Spleen (tissue), 7 donors: ENCODE measurements around the gene PM20D2.

Experiments
- CTCF ChIP-seq, 11 experiments: fragments of 200-600 bp in 7 of 11; fragments of 450-650 bp in 4 of 11; sonication (generic) in 4 of 11; IDR thresholded peaks in 8 of 11; conservative IDR thresholded peaks in 3 of 11; 1 replicate in 7 of 11; 2 replicates in 4 of 11; pipeline versions ENCODE4 v1.4.0 to v1.8.0; 2016 to 2021; ENCODE audit warnings: antibody characterized with exemption in 11 of 11, inconsistent platforms in 4 of 11, mild to moderate bottlenecking in 1 of 11
- POLR2A ChIP-seq, 3 donors: fragments of 450-650 bp; IDR thresholded peaks; one replicate each; pipeline ENCODE4 v1.5.1; 2017; ENCODE audit warnings: antibody characterized with exemption in 3 of 3, mild to moderate bottlenecking in 1 of 3
- POLR2AphosphoS5 ChIP-seq, 3 donors: sonication (generic); formaldehyde crosslinking; IDR thresholded peaks; one replicate each; pipeline ENCODE4 v1.5.1; 2017; ENCODE audit warnings: antibody characterized with exemption in 3 of 3
- donor health status: DM: no; HTN: no; CAD: no; lungs with moderate emphysema.
- donor health status: DM: no; HTN: no; CAD: no.
- donor health status: DM: no; HTN: no; CAD: no.

- TF ChIP-seq CTCF (IDR thresholded peaks at IDR 0.05 in 8 of 11, conservative IDR thresholded peaks at IDR 0.05 in 3 of 11) (no peak), POLR2A (IDR thresholded peaks at IDR 0.05) (no peak), POLR2AphosphoS5 (IDR thresholded peaks at IDR 0.05) (peak in 2 of 3 donors; percentile 30 to 63)
Measured at GRCh38 chr6:89117211-89118108, 28.4 kb upstream of the PM20D2 start, which contains the start of gene SRSF12.
